Measurements from ENCODE around the gene WWOX.

GRCh38 chr16:78780808-78781207, 681.4 kb downstream of the WWOX start:
- TF ChIP-seq, protein P1, sequence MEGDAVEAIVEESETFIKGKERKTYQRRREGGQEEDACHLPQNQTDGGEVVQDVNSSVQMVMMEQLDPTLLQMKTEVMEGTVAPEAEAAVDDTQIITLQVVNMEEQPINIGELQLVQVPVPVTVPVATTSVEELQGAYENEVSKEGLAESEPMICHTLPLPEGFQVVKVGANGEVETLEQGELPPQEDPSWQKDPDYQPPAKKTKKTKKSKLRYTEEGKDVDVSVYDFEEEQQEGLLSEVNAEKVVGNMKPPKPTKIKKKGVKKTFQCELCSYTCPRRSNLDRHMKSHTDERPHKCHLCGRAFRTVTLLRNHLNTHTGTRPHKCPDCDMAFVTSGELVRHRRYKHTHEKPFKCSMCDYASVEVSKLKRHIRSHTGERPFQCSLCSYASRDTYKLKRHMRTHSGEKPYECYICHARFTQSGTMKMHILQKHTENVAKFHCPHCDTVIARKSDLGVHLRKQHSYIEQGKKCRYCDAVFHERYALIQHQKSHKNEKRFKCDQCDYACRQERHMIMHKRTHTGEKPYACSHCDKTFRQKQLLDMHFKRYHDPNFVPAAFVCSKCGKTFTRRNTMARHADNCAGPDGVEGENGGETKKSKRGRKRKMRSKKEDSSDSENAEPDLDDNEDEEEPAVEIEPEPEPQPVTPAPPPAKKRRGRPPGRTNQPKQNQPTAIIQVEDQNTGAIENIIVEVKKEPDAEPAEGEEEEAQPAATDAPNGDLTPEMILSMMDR (IDR thresholded peaks at IDR 0.05) = no peak
- TF ChIP-seq EP300 (IDR thresholded peaks at IDR 0.05) (no peak), POLR2A (IDR thresholded peaks at IDR 0.05) (no peak)
